Keratinocyte (primary cell): ENCODE measurements around the gene APPL2. TPM values are rescaled to one million over a fixed set of nuclear protein-coding genes. Genes with fewer than 3 reads are reported as not detected.

Experiments used
- DNase-seq: peaks from one replicate; pipeline ENCODE4 v3.0.0-alpha.2; 2011; ENCODE audit warnings: low read depth, missing footprints, low spot score
- FAIRE-seq: peaks from 2 replicates; lab custom pipeline; 2011; peaks lifted over from hg19 to GRCh38; lab: Jason Lieb, UNC
- H2AFZ ChIP-seq: 2 replicates; pipeline ENCODE4 v1.6.0; 2012; ENCODE audit warnings: low read length, control low read depth, inconsistent platforms; ENCODE audit not compliant: control insufficient read depth
- H3K27ac ChIP-seq: 2 replicates; pipeline ENCODE4 v1.5.1; 2011; ENCODE audit warnings: low read length; ENCODE audit not compliant: control insufficient read depth, insufficient read depth
- H3K27me3 ChIP-seq: 3 replicates; pipeline ENCODE4 v1.6.0; 2011; ENCODE audit warnings: low read length; ENCODE audit not compliant: control insufficient read depth, insufficient read depth; ENCODE audit errors: extremely low read depth
- H3K36me3 ChIP-seq, 2 experiments: 2 replicates in 1 of 2; 3 replicates in 1 of 2; pipeline ENCODE4 v1.5.1; 2011; ENCODE audit warnings: low read length in 2 of 2, mild to moderate bottlenecking in 1 of 2; ENCODE audit not compliant: control insufficient read depth in 2 of 2, insufficient read depth in 2 of 2; ENCODE audit errors: extremely low read depth in 1 of 2
- H3K4me1 ChIP-seq: 3 replicates; pipeline ENCODE4 v1.5.1; 2011; ENCODE audit warnings: low read length; ENCODE audit not compliant: control insufficient read depth, insufficient read depth; ENCODE audit errors: extremely low read depth
- H3K4me2 ChIP-seq: 3 replicates; pipeline ENCODE4 v1.6.0; 2011; ENCODE audit warnings: low read depth, low read length; ENCODE audit not compliant: control insufficient read depth, insufficient read depth; ENCODE audit errors: extremely low read depth
- H3K4me3 ChIP-seq, 3 experiments: fragments of 200-600 bp in 1 of 3; sonication (generic) in 1 of 3; 2 replicates in 2 of 3; 3 replicates in 1 of 3; pipeline ENCODE4 v1.5.1; 2011 to 2016; ENCODE audit warnings: low read length in 3 of 3, mild to moderate bottlenecking in 3 of 3, control low read depth in 2 of 3, inconsistent platforms in 1 of 3, low read depth in 1 of 3, mixed read lengths in 1 of 3, mixed run types in 1 of 3, moderate library complexity in 1 of 3; ENCODE audit not compliant: control insufficient read depth in 2 of 3, insufficient read depth in 2 of 3; ENCODE audit errors: extremely low read depth in 1 of 3
- H3K79me2 ChIP-seq: 2 replicates; pipeline ENCODE4 v1.6.0; 2012; ENCODE audit warnings: low read length; ENCODE audit not compliant: control insufficient read depth, insufficient read depth
- H3K9ac ChIP-seq: 3 replicates; pipeline ENCODE4 v1.6.0; 2011; ENCODE audit warnings: low read length; ENCODE audit not compliant: control insufficient read depth, insufficient read depth; ENCODE audit errors: extremely low read depth
- H3K9me1 ChIP-seq: 3 replicates; pipeline ENCODE4 v1.6.0; 2011; ENCODE audit warnings: low read length; ENCODE audit not compliant: control insufficient read depth, insufficient read depth; ENCODE audit errors: extremely low read depth
- H3K9me3 ChIP-seq: 2 replicates; pipeline ENCODE4 v1.5.1; 2012; ENCODE audit warnings: low read depth, low read length; ENCODE audit not compliant: control insufficient read depth
- H4K20me1 ChIP-seq: 3 replicates; pipeline ENCODE4 v1.6.0; 2011; ENCODE audit warnings: low read length; ENCODE audit not compliant: control insufficient read depth, insufficient read depth; ENCODE audit errors: extremely low read depth
- CTCF ChIP-seq, 3 experiments: IDR thresholded peaks in 1 of 3; conservative IDR thresholded peaks in 1 of 3; optimal IDR thresholded peaks in 1 of 3; 2 replicates in 2 of 3; 3 replicates in 1 of 3; pipeline versions ENCODE3 to v1.5.1; 2011; ENCODE audit warnings: low read length in 3 of 3, mild to moderate bottlenecking in 3 of 3, moderate library complexity in 2 of 3, control low read depth in 1 of 3, inconsistent platforms in 1 of 3; ENCODE audit not compliant: insufficient read depth in 2 of 3; ENCODE audit errors: extremely low read depth in 1 of 3
- EZH2 ChIP-seq: IDR thresholded peaks from one replicate; pipeline ENCODE4 v1.6.1; 2012; ENCODE audit warnings: inconsistent platforms, mild to moderate bottlenecking, low read length, moderate library complexity
- dilution Hi-C: fragments of 300-500 bp; cut with MboI; formaldehyde crosslinking; loops from one replicate; pipeline ENCODE4 v1.7.0; 2020; ENCODE audit warnings: low sequenced_read_pairs; ENCODE audit not compliant: extremely low pct_ligation_motif_present
- polyA plus RNA-seq, 5 experiments: library from polyadenylated mRNA; depleted of rRNA in 3 of 5; stranded (reverse) in 3 of 5; stranded (forward) in 1 of 5; unstranded in 1 of 5; fragments of >200 nt; gene quantifications; 1 replicate in 1 of 5; 2 replicates in 3 of 5; 3 replicates in 1 of 5; pipeline versions ENCODE4 v1.2.1 to v1.2.3, GENCODE V29; 2011 to 2012; ENCODE audit warnings: missing spikeins in 2 of 5, low read depth in 1 of 5, low replicate concordance in 1 of 5

APPL2 gene
- polyA plus RNA-seq, 1 donor (not counting 4 experiments of a cell fraction or from before 2014, with no cell fraction given): 26.1 TPM

DNA sequence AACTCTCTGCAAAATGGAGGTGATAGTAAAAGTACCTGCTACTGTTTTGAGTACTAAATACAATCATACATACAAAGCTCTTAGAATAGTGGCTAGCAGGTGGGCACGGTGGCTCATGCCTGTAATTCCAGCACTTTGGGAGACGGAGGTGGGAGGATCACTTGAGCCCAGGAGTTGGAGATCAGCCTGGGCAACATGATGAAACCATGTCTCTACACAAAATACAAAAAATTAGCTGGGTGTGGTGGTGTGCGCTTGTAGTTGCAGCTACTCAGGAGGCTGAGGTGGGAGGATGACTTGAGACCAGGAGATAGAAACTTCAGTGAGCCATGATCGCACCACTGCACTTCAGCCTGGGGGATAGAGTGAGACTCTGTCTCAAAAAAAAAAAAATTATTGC is 28.8 kb upstream of the APPL2 start:
- dilution Hi-C loops: loop anchor here (5.0 kb wide), 1 partner anchor 108 kb away; no protein-coding TSS in a partner anchor
- Histone ChIP-seq H3K36me3 (no peaks in the 10 kb centered on the region), H3K27me3 (no peaks in the 10 kb centered on the region), H3K9ac (no peak overlapping the region), H3K9me3 (no peaks in the 10 kb centered on the region), H4K20me1 (no peaks in the 10 kb centered on the region), H3K4me1 (no peaks in the 10 kb centered on the region), H3K79me2 (no peaks in the 10 kb centered on the region), H3K4me3 (no peak overlapping the region), H3K9me1 (no peaks in the 10 kb centered on the region), H2AFZ (no peak overlapping the region), H3K4me2 (no peak overlapping the region), H3K27ac (no peak overlapping the region)
- TF ChIP-seq CTCF (optimal IDR thresholded peaks at IDR 0.05 in 1 of 3, IDR thresholded peaks at IDR 0.05 in 1 of 3, conservative IDR thresholded peaks at IDR 0.05 in 1 of 3; ENCODE audit: extremely low read depth in 1 of 3, insufficient read depth in 2 of 3, low read length in 3 of 3) (no peak), EZH2 (no peak)
- DNase-seq: no peak
- no peak for FAIRE-seq

DNA sequence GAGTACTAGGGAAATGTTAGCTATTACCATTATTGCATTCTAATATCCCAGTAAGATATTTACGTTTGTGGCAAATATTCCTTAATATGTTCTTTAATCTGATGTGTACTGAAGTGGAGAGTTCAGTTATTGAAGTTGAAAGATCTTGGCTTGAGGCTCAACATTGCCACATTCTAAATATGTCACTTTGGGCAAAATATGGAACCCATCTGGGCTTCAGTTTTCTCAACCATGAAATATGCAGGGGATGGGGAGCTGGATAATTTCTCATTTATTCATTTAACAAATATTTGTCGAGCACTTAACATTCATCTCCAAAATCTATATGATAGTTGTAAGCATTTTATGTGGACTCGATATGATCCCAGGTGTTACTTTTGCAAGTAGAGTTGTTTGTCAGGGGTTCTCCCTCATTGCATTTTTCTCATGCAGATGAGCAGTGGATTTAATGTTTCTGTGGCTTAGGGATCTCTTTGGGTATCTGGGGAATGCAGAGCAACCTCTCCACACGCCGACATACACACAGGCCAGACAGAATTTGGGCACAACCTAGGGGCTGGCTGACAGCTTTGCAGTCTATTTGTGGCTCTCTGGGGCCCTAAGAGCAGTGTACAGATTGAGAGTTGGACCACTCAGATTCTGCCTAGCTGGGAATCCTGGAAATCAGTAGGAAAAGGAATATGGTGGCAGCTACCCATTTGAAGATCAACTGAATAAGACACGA is 26.6 kb upstream of the APPL2 start:
- H3K27ac ChIP-seq: no peak overlapping the region
- no peak overlapping the region for H2AFZ ChIP-seq
- no peaks in the 10 kb centered on the region for H3K9me3 ChIP-seq
- H3K4me2 ChIP-seq: no peak overlapping the region
- TF ChIP-seq EZH2: no peak
- TF ChIP-seq CTCF (optimal IDR thresholded peaks at IDR 0.05 in 1 of 3, IDR thresholded peaks at IDR 0.05 in 1 of 3, conservative IDR thresholded peaks at IDR 0.05 in 1 of 3; ENCODE audit: extremely low read depth in 1 of 3, insufficient read depth in 2 of 3, low read length in 3 of 3): no peak
- no peaks in the 10 kb centered on the region for H3K9me1 ChIP-seq
- DNase-seq (no peak), FAIRE-seq (no peak)
- H3K79me2 ChIP-seq: no peaks in the 10 kb centered on the region
- no peaks in the 10 kb centered on the region for H4K20me1 ChIP-seq
- no peak overlapping the region for H3K4me3 ChIP-seq
- H3K36me3 ChIP-seq: no peaks in the 10 kb centered on the region
- H3K4me1 ChIP-seq: peaks cover 3% of the 10 kb centered on the region
- H3K9ac ChIP-seq: no peak overlapping the region
- dilution Hi-C loops: no loop called here
- H3K27me3 ChIP-seq: no peaks in the 10 kb centered on the region
